Measurements from ENCODE around the gene PTGFRN. TPM values are rescaled to one million over a fixed set of nuclear protein-coding genes. Genes with fewer than 3 reads are reported as not detected.

PTGFRN gene
- total RNA-seq, 1 donor from 2014 or later: 111 TPM

DNA sequence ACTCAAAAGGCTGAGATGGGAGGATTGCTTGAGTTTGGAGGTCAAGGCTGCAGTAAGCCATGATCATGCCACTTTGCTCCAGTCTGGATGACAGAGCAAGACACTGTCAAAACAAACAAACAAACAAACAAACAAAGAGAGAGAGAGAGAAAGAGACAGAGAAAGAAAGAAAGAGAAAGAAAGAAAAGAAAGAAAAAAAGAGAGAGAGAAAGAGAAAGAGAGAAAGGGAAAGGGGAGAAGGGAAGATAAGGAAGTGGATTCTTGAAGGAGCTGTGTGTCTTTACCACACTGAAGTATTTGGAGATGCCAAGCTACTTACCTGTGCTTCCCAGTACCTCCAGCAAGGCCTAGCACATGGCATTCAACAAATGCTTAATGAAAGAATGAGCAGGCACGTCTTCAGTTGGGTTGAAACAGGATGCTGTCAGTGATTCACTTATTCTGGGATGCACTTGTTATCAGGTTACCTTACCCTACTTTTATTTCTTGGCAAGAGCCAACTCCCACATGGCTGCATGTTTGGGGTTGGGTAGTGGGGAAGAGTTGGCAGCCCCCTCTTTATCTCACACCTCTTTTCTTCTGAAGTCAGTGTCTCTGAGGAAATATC lies 120.7 kb downstream of the PTGFRN start:
- intact Hi-C loops (cut with micrococcal nuclease): no loop called here
- H3K4me3 ChIP-seq: no peak overlapping the region

DNA sequence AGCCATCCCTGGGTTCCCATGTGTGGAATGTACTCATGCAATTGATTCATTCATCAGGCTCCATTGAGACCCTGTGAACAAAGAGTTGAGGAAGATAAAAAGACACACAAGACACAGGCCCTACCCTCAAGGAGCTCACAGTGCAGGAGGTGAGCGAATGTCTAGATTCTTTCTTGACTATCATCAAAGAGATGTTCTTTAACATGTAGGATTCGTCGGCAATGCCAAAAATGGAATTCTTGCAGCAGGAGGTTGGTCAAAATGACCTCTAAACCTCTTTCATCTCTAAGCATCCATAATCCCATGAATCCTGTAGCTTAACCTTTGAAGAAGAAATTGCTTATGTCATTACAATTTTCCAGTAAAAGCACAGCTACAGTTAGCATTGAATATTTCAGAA lies 122.5 kb downstream of the PTGFRN start:
- TF ChIP-seq, protein P1, sequence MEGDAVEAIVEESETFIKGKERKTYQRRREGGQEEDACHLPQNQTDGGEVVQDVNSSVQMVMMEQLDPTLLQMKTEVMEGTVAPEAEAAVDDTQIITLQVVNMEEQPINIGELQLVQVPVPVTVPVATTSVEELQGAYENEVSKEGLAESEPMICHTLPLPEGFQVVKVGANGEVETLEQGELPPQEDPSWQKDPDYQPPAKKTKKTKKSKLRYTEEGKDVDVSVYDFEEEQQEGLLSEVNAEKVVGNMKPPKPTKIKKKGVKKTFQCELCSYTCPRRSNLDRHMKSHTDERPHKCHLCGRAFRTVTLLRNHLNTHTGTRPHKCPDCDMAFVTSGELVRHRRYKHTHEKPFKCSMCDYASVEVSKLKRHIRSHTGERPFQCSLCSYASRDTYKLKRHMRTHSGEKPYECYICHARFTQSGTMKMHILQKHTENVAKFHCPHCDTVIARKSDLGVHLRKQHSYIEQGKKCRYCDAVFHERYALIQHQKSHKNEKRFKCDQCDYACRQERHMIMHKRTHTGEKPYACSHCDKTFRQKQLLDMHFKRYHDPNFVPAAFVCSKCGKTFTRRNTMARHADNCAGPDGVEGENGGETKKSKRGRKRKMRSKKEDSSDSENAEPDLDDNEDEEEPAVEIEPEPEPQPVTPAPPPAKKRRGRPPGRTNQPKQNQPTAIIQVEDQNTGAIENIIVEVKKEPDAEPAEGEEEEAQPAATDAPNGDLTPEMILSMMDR (IDR thresholded peaks at IDR 0.05; ENCODE audit: borderline replicate concordance): no peak
- intact Hi-C loops (cut with micrococcal nuclease): no loop called here
- no peak overlapping the region for H3K4me3 ChIP-seq

More for the DNA sequence above, 120.7 kb downstream of the PTGFRN start:
- no peak overlapping the region for H3K27ac ChIP-seq (replicated peaks)
- no peak for DNase-seq
- no peaks in the 10 kb centered on the region for H3K27me3 ChIP-seq (ENCODE audit: low read depth)
- TF ChIP-seq, protein P1 (IDR thresholded peaks at IDR 0.05; ENCODE audit: borderline replicate concordance): no peak
- no peaks in the 10 kb centered on the region for H3K9me3 ChIP-seq (replicated peaks)
- peaks cover 16% of the 10 kb centered on the region for H3K4me1 ChIP-seq
- no peaks in the 10 kb centered on the region for H3K36me3 ChIP-seq

DNA sequence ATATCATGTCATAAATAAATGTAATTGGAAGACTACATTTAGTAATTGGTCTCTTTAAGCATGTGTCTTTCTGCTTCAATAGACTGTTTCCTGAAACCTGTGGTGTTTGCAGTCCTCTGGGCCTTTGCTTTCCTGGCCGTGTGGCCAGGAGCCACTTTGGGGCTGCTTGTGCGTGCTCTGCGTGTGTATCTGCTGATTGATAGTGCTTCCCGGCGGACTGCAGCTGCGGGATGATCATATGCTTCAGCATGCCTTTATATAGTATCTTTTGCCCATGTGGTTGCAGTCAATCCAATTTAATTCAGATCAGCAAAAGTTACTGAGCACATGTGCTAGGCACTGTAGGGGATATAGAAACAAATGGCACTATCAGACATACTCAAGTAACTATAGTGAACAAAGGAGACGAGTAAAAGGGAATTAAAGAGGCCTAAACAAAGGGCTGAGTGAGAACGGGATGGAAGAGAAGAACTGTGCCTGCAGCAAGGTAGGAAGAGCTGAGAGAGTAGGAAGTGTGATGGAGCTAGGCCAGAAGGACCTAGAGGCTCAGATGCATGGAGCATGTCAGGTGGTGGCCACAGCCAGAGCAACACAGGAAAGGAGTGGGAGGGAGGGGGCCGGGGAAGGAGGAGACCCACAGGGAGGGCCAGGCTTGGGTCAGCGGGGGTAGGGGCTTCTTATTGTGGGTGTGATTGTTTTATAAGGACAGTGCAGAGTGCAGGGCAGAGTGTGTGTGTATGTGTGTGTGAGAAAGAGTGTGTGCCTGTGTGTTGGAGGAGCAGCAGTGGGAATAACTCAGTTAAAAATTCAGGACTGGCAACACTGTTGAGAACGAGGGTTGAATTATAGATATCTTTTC lies 123.2 kb downstream of the PTGFRN start:
- no peak overlapping the region for H3K4me3 ChIP-seq
- no peaks in the 10 kb centered on the region for H3K27me3 ChIP-seq (ENCODE audit: low read depth)
- intact Hi-C loops (cut with micrococcal nuclease): no loop called here
- no peaks in the 10 kb centered on the region for H3K9me3 ChIP-seq (replicated peaks)
- H3K4me1 ChIP-seq: no peaks in the 10 kb centered on the region
- TF ChIP-seq, protein P1 (IDR thresholded peaks at IDR 0.05; ENCODE audit: borderline replicate concordance): no peak
- H3K27ac ChIP-seq (replicated peaks): no peak overlapping the region
- H3K36me3 ChIP-seq: no peaks in the 10 kb centered on the region
- no peak for DNase-seq

More for the DNA sequence above, 122.5 kb downstream of the PTGFRN start:
- H3K4me1 ChIP-seq: no peaks in the 10 kb centered on the region
- DNase-seq: no peak
- H3K27me3 ChIP-seq (ENCODE audit: low read depth): no peaks in the 10 kb centered on the region
- H3K36me3 ChIP-seq: no peaks in the 10 kb centered on the region
- H3K27ac ChIP-seq (replicated peaks): no peak overlapping the region
- H3K9me3 ChIP-seq (replicated peaks): no peaks in the 10 kb centered on the region

DNA sequence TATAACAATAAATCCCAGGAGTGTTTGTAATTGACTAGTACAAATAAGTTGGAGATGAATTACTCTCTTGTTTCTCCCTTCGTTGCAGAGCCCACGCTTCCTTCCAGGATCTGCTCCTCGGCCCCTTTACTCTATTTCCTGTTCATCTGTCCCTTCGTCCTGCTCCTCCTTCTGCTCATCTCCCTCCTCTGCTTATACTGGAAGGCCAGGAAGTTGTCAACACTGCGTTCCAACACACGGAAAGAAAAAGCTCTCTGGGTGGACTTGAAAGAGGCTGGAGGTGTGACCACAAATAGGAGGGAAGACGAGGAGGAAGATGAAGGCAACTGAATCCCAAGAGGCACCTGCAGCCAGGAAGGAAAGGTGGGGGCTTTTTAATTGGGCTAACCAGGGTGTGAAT lies 124.1 kb downstream of the PTGFRN start:
- Histone ChIP-seq H3K36me3 (no peaks in the 10 kb centered on the region), H3K27ac (replicated peaks) (no peak overlapping the region), H3K9me3 (replicated peaks) (no peaks in the 10 kb centered on the region), H3K4me1 (no peaks in the 10 kb centered on the region), H3K4me3 (no peak overlapping the region), H3K27me3 (ENCODE audit: low read depth) (no peaks in the 10 kb centered on the region)
- DNase-seq: no peak
- intact Hi-C loops (cut with micrococcal nuclease): no loop called here
- TF ChIP-seq, protein P1 (IDR thresholded peaks at IDR 0.05; ENCODE audit: borderline replicate concordance): no peak

DNA sequence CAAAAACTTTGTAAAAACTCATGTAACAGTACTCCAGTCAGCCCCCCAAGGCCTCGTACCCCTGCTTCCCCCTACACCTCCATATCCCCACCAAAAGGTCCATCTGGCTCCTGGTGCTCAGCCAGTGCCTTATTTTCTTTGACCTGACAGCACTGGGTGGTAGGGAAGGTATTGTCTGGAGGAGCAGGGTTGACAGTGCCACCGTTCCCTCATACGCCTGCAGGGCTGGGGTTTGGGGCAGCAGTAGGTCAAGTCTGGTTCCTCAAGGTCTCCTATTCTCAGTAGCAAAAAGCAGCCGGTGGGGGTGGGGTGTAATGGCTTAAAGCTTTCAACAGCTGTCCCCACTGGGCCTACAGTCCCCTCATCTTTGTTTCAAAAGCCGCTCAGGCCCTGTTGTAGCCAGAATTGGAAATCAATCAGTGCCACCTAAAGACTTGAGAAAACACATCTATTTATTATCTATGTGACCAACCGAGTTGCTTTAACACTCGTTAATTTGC lies 125.1 kb downstream of the PTGFRN start:
- intact Hi-C loops (cut with micrococcal nuclease): no loop called here
- Histone ChIP-seq H3K9me3 (replicated peaks) (no peaks in the 10 kb centered on the region), H3K27ac (replicated peaks) (no peak overlapping the region), H3K4me1 (no peaks in the 10 kb centered on the region), H3K27me3 (ENCODE audit: low read depth) (no peaks in the 10 kb centered on the region), H3K36me3 (no peaks in the 10 kb centered on the region), H3K4me3 (no peak overlapping the region)
- TF ChIP-seq, protein P1 (IDR thresholded peaks at IDR 0.05; ENCODE audit: borderline replicate concordance): no peak
- DNase-seq: no peak
